GM19328 (cell line): ENCODE data around the gene CDC42SE1.
A peak's percentile ranks its signal among the peaks of the same experiment; 100 is the strongest.

ENCODE experiments used
- ATAC-seq: cut with Tn5 transposase; IDR thresholded peaks from one replicate; pipeline ENCODE4 v1.9.1; 2021; ENCODE audit warnings: mild to moderate bottlenecking, moderate library complexity; ENCODE audit not compliant: unreplicated experiment

The CDC42SE1 gene

DNA sequence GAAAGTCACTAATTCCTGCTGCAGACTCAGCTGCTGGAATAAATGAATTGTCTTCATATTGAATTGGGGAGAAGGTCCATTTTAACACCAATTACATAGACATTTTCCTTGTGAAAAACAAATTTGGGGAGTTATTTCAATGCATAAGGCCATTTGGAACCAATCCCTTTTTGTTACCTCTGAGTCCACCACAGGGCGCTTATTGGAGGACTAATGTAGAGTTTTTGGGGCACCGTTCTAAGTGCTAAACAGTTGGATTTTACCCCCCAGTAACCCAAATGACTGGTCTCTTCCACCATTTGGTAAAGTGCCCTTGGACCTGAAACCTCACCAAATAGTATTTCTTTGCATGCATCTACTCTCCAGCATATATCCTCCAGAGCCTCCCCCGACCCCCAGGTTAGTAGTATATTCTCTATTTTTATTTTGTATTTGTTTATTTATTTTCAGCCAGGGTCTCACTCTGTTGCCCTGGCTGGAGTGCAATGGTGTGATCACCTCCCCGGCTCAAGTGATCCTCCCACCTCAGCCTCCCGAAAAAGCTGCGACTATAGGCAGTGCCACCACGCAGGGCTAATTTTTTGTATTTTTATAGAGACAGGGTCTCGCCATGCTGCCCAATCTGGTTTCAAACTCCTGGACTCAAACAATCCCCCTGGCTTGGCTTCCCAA is 49.6 kb downstream of the CDC42SE1 start:
- no peak for ATAC-seq

DNA sequence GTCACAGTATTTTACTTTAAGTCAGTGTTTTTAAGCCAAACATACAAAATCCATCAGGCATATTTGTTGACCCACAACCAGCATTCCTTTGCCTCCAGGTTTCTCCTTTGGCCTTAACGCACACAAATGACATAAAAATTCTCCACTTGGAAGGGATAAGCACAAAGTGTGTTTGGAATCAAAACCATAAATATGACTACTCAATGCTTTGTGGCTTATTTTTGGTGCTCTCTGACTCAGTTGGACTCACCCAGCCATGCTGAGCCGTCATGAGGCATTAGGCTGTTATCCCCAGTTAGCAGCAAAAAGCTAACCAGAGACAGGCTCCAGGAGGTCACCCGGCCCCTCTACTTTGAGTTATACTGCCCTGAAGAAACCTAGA is 50.2 kb downstream of the CDC42SE1 start:
- no peak for ATAC-seq

DNA sequence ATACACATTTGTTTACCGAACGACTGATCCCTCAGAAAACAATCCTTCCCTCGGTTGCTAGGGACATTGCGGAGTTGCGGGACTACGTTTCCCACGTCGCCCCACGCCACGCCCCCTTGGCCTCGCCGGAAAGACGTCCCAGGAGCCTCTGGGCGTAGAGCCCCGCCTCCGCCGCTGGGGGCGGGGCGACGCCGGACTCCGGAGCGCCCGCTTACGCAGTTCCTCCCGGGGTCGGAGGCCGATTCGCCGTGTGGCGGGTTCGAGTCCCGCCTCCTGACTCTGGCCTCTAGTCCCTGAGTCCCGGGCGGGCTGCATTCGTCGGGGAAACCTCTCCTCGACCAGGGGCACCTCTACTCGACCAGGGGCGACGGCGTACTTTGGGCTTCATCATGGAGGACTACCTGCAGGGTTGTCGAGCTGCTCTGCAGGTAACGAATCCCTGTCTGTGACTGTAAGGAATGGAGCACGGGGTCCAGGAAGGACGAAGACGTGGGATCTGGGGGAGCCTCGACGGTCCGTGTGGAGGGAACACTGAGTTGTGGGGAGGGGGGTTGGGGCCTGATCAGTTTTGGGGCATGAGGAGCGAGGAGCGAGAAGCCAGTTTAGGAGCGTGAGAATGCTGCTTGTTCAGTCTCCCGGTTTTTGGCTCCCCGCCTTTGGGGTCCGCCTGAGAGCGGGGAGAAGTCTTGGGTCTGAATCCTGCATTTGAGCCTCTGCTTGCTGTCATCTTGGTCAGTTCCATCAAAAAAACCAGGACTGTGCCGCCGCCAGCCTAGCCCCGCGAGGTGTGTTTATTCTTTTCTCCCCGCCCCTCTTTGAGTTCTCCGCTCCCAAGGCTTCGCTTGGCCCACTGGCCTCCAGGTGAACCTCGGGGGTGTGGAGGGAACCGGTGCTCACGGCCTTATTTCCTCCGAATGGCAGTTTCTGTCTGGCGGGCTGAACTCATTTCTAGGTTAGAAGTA is 50.9 kb downstream of the CDC42SE1 start, which contains the start of gene PRUNE1:
Gene PRUNE1, plus strand, starts transcription at position 206 of the 962 bp plus-strand sequence. Its CDS starts 184 bp downstream, at position 390.
- ATAC-seq = peak; percentile 78

DNA sequence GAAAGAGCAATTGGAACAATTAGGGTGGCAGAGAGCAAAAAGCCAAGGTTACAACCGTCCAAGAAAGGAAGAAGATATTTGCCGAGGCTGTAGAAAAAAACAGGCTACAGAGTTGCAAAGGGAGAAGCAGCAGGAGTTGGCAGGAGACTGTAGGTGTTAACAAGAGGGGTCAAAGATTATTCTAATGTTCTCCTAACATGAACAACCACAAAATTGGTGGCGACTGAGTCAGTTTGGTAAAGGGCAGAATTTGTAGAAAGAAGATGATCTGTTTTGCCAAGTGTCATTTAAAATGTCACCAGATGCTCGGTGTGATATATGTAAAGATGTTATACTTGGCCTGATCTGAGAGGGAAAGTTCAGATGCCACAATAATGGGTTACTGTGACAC is 51.6 kb downstream of the CDC42SE1 start:
- ATAC-seq = no peak

DNA sequence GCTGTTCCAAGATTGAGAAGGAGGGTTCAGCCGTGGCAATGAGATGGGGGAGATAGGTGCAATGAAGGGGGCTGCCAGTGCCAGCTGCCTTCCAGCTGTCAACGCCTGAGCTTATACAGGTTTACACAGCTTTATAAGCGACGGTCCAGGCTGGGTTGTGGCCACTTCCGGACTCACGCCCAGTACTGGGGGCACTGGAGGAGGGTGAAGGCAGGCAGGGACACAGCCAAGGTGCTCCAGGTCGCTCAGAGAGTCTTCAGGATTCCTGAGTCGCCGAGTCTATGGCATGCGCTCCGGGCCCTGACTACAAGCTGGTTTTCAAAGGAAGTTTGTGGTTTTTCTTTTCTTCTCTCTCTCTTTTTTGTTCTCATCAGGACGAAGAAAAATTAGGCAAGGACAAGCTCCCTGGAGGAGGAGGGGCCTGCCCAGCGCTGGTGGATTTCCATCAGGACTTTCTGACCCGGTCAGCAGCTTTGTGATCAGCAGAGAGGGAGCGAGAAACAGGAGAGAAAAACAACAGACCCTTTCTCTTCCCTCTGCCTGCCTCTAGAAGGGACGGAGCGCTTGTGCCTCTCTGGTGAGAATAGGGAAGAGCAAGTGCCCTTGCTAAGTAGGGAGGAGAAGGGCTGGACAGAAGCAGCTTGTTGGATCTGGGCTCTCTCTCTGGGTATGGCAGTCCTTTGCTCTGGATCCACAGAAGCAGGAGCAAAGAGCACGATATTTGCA is 52.9 kb downstream of the CDC42SE1 start, which contains the start of gene MINDY1:
Gene MINDY1, minus strand, starts transcription at position 576 of the 726 bp plus-strand sequence. CDS start 4,285 bp downstream, outside the sequence.
- ATAC-seq = no peak

DNA sequence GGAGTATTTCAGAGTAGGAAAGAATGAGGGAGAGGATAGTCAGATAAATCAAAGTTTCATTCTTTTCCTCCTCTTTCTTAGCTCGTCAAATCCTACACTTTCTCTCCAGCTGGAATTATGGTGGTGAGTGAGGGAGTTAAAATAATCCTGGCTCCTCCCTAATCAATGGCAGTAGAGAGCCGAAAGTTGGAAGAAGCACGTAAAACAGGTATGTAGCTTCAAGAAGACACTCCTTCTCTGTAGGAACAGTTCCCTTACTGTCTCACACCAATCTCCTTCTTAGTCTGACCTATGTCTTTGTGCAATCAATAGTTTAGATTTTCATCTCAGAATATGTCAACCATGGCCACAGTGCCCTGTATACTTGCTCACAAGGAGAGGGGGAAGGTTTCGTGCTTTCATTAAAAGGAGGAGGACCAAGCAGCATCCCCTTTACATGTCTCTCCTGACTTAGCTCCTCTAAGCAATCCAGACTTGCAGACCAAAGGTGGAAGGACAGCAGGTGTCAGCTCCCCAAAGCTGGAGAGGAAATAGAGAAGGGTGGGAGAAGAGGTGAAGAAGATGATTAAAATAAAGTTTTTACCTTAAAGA is 53.6 kb downstream of the CDC42SE1 start:
- no peak for ATAC-seq

DNA sequence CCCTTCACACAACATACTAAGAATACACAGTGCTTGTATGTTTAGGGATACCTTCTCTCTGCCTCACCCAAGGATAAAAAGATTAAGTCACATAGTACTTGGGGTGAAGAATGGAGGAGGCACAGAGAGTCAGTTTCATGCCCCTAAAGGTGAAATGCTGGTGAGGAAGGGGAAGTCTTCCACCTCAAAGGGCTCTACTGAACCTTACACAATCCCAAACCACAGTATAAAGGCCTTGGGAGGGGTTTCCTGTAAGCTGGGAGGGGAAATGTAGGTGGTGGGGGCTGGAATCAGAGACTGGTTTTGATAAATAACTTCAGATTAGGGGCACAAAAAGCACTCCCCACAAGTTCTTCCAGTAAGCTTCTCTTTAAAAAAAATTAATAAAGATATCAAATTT is 56.2 kb downstream of the CDC42SE1 start:
- no peak for ATAC-seq

DNA sequence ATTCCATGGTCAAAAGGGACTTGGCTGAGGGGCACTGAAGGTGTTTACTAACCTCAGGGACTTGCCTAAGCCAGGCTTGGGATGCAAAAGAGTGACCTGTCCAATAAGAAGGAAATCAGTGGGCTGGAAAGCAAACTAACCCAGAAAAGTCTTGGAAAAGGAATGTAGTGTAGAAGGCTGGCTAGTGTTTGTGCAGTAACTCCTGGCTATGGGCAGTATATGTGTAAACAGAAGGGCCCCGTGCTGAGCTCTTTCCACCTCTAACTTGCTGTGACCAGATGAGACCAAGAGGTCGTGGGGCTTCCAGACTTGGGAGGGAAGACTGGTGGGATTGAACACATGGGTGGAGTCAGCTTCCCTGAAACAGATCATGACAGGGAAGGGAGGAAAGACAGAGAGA is 56.8 kb downstream of the CDC42SE1 start:
- no peak for ATAC-seq

DNA sequence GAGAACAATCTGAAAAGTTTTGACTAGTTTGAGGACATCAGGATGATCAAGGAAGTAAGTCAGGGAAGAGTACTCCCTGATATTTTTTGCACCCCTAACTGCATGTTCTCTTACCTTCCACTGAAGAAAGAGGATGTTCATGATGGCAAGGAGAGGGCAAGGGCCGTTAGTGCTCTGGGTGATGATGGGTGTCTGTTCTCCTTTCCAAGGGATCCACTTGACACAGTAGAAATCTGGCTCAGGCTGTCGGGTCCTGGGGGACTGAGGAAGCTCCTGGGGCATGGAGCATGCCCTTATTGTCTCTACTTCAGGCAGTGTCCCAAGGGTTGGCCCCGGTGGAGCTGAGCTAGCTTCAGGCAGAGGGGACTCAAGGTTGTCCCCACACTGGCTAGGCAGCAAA is 57.4 kb downstream of the CDC42SE1 start:
- ATAC-seq = no peak

DNA sequence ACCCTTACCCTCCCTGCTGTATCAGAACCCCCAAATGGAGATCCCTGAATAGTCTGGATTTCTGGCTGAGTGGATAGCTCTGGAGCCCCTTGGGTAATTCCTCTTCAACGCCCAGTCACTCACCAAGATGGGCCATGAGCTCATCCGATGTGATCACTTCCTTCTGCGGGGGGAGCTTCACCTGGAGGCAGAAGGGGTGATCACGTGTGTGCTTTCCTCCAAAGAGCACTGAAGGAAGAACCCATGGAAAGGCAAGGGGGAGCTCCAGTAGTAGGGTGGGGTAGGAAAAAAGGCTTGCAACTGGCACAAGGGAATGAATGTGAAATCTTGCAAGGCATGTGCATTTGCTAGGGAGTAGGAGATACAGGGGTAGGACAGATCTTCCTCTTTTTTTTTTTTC is 57.8 kb downstream of the CDC42SE1 start:
- ATAC-seq = no peak
